Measurements from ENCODE around the gene BIN2.

GRCh38 chr12:51238510-51239334 lies 85.3 kb downstream of the BIN2 start, which contains the start of gene DAZAP2:
- peak in 1 of 2 donors; percentile 31 for TF ChIP-seq CTCF (conservative IDR thresholded peaks at IDR 0.05 in 1 of 2, IDR thresholded peaks at IDR 0.05 in 1 of 2; ENCODE audit: low read depth in 1 of 2, low read length in 2 of 2)
- TF ChIP-seq EZH2 (IDR thresholded peaks at IDR 0.05; ENCODE audit: low read length, missing control alignments): no peak
